Heart left ventricle (tissue), 13 donors: Measurements from ENCODE around the gene THRAP3.

ENCODE experiments used
- POLR2A ChIP-seq, 2 donors: fragments of 450-650 bp; IDR thresholded peaks; one replicate each; pipeline ENCODE4 v1.6.1; 2017; ENCODE audit warnings: antibody characterized with exemption in 2 of 2, mild to moderate bottlenecking in 2 of 2, moderate library complexity in 2 of 2
- TF ChIP-seq, protein P1 (sequence below), 12 donors: fragments of 200-600 bp; sonication (generic) in 4 of 12; IDR thresholded peaks; one replicate each; pipeline versions ENCODE4 v1.5.0 to v1.8.0; 2018 to 2022; ENCODE audit warnings: antibody characterized with exemption in 12 of 12, mild to moderate bottlenecking in 5 of 12
- donor health status: ischemic (EF 13 %, LVEDD 7.1; RV severe dilation, severe dysfunction).
- donor health status: DM: no; HTN: yes; CAD: no.
- donor health status: DM: no; HTN: no; CAD: no.
- donor health status: ischemic (EF 25% LVEDD 6.9; RV normal size, moderate dysfunction).
- donor health status: ischemic (EF 25% LVEDD 5.7; RV mildly dilated, moderate dysfunction).
- donor health status: ischemic (EF 35%, LVEDD 5.7; RV mildly dilated, moderate dysfunction).
- donor health status: nonischemic (EF 11% LVEDD 7.7; RV severe dilation, severe dysfunction).
- donor health status: DM: yes; HTN: yes; CAD: no.
- donor health status: PGD.
- donor health status: ischemic (EF 29% LVEDD 5.4; RV normal size, mild dysfunction).
- donor health status: nonischemic (EF 23%, LVEDD 6.1; RV moderate dilation, normal function).

DNA sequence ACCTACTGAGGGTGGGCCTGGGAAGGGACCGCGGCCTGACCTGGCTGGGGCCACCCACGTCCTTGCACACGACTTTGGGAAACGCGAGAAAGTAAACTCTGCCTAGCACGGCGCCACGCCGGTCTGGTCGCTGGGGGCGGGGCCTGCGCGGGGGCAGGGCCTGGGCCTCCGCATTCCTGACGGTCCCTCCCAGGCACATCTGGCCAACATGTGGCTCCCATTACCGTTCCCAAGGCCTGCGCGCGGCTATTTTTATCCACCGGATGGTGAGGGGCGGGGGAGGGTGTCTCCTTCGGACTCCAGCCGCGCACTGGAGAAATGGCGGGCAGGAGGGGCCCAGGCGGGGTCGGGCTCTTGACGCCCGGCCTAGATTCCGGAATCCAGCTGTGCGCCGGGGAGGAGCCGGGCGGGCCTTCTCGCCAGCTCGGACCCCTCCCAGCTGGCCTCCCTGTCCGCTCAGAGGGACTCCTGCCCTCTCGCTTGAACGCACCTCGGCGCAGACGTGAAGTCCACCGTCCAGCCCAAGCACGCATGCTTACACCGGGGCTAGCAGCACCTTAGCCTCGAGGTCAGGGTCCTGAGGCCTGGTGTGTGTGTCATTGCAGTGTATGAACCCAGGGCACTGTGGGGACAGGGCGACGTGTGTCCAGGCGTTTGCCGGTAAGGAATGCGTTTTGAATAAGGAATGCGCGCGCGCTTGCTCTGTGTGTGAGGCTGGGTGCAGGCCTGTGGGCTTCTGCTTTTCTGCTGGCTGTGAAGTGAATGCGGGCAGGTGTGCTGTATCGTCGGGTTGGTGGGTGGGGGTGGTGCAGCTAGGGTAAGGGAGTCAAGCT is 97.1 kb downstream of the THRAP3 start:
- TF ChIP-seq, protein P1, sequence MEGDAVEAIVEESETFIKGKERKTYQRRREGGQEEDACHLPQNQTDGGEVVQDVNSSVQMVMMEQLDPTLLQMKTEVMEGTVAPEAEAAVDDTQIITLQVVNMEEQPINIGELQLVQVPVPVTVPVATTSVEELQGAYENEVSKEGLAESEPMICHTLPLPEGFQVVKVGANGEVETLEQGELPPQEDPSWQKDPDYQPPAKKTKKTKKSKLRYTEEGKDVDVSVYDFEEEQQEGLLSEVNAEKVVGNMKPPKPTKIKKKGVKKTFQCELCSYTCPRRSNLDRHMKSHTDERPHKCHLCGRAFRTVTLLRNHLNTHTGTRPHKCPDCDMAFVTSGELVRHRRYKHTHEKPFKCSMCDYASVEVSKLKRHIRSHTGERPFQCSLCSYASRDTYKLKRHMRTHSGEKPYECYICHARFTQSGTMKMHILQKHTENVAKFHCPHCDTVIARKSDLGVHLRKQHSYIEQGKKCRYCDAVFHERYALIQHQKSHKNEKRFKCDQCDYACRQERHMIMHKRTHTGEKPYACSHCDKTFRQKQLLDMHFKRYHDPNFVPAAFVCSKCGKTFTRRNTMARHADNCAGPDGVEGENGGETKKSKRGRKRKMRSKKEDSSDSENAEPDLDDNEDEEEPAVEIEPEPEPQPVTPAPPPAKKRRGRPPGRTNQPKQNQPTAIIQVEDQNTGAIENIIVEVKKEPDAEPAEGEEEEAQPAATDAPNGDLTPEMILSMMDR (IDR thresholded peaks at IDR 0.05) = no peak
- TF ChIP-seq POLR2A (IDR thresholded peaks at IDR 0.05) = no peak
